BLaER1 treated with 17β-estradiol and CSF1 and Interleukin-3, amounts not matched to agents 10 nM and 100 nM (cell line): ENCODE data around the gene NOL4L.

Experiments used
- H3K27ac ChIP-seq, 11 experiments: shearing (Covaris generic); formaldehyde crosslinking; 2 replicates each; pipeline ENCODE4 v1.8.1; 2022
- H3K27me3 ChIP-seq, 11 experiments: shearing (Covaris generic); formaldehyde crosslinking; 2 replicates each; pipeline ENCODE4 v1.8.1; 2022
- H3K36me3 ChIP-seq, 11 experiments: shearing (Covaris generic); formaldehyde crosslinking; 2 replicates each; pipeline ENCODE4 v1.8.1; 2022
- H3K4me1 ChIP-seq, 10 experiments: shearing (Covaris generic); formaldehyde crosslinking; 2 replicates each; pipeline ENCODE4 v1.8.1; 2022
- H3K4me2 ChIP-seq, 11 experiments: shearing (Covaris generic); formaldehyde crosslinking; 2 replicates each; pipeline ENCODE4 v1.8.1; 2022
- H3K4me3 ChIP-seq, 10 experiments: shearing (Covaris generic); formaldehyde crosslinking; 2 replicates each; pipeline ENCODE4 v1.8.1; 2022
- H3K9ac ChIP-seq, 11 experiments: shearing (Covaris generic); formaldehyde crosslinking; 2 replicates each; pipeline ENCODE4 v1.8.1; 2022
- H3K9me3 ChIP-seq, 11 experiments: shearing (Covaris generic); formaldehyde crosslinking; replicated peaks in 1 of 11; 2 replicates each; pipeline ENCODE4 v1.8.1; 2022
- H4K20me1 ChIP-seq, 11 experiments: shearing (Covaris generic); formaldehyde crosslinking; 2 replicates each; pipeline ENCODE4 v1.8.1; 2022
- Cebpa-rat ChIP-seq, 11 experiments: shearing (Covaris generic); IDR thresholded peaks; 2 replicates each; pipeline ENCODE4 v1.8.1; 2022

NOL4L gene

GRCh38 chr20:32609111-32609773 is 24.1 kb upstream of the NOL4L start:
- TF ChIP-seq Cebpa-rat (IDR thresholded peaks at IDR 0.05): no peak
- Histone ChIP-seq H3K9me3 (no peaks in the 10 kb centered on the region), H3K36me3 (no peaks in the 10 kb centered on the region), H3K4me3 (no peak overlapping the region), H3K27ac (no peak overlapping the region), H4K20me1 (no peaks in the 10 kb centered on the region), H3K9ac (no peak overlapping the region), H3K27me3 (peaks cover 0 to 9% (median 0%) of the 10 kb centered on the region in 11 experiments; a peak in 1 of 22 replicates), H3K4me1 (peaks cover 30 to 73% (median 63%) of the 10 kb centered on the region in 10 experiments), H3K4me2 (peak overlapping the region in 2 of 11 experiments; percentile 10 to 22; a peak in 2 of 22 replicates)

- Histone ChIP-seq H3K4me3 (no peak overlapping the region), H3K27me3 (peaks cover 0 to 9% (median 0%) of the 10 kb centered on the region in 11 experiments; a peak in 1 of 22 replicates), H3K27ac (0 out of 22 replicates have a peak overlapping the region, but pooled peaks of 1 of the 11 experiments have one; percentile 2), H3K36me3 (no peaks in the 10 kb centered on the region), H3K9me3 (no peaks in the 10 kb centered on the region), H3K4me1 (peaks cover 36 to 79% (median 69%) of the 10 kb centered on the region in 10 experiments), H3K4me2 (peak overlapping the region in 6 of 11 experiments; percentile 38 to 64 (median 60); a peak in 7 of 22 replicates), H3K9ac (peak overlapping the region in 3 of 11 experiments; percentile 11 to 66 (median 61); a peak in 4 of 22 replicates), H4K20me1 (no peaks in the 10 kb centered on the region)
- no peak for TF ChIP-seq Cebpa-rat (IDR thresholded peaks at IDR 0.05)
Observed at GRCh38 chr20:32608664-32609015, 23.5 kb upstream of the NOL4L start.

- Histone ChIP-seq H3K36me3 (no peaks in the 10 kb centered on the region), H3K27me3 (peaks cover 0 to 9% (median 0%) of the 10 kb centered on the region in 11 experiments; a peak in 1 of 22 replicates), H3K4me2 (peak overlapping the region in 9 of 11 experiments; percentile 12 to 64 (median 43); a peak in 17 of 22 replicates), H3K9ac (peak overlapping the region in 10 of 11 experiments; percentile 3 to 66 (median 40); a peak in 15 of 22 replicates), H3K9me3 (no peaks in the 10 kb centered on the region), H4K20me1 (no peaks in the 10 kb centered on the region), H3K4me3 (no peak overlapping the region), H3K27ac (peak overlapping the region in 6 of 11 experiments; percentile 2 to 40 (median 29); a peak in 7 of 22 replicates), H3K4me1 (peaks cover 43 to 85% (median 75%) of the 10 kb centered on the region in 10 experiments)
- TF ChIP-seq Cebpa-rat (IDR thresholded peaks at IDR 0.05): no peak
Observed at GRCh38 chr20:32607727-32608663, 22.9 kb upstream of the NOL4L start.

- peak overlapping the region in 9 of 11 experiments; percentile 12 to 64 (median 43); a peak in 17 of 22 replicates for H3K4me2 ChIP-seq
- TF ChIP-seq Cebpa-rat (IDR thresholded peaks at IDR 0.05): no peak
Observed at GRCh38 chr20:32607324-32607723, 22.2 kb upstream of the NOL4L start.

DNA sequence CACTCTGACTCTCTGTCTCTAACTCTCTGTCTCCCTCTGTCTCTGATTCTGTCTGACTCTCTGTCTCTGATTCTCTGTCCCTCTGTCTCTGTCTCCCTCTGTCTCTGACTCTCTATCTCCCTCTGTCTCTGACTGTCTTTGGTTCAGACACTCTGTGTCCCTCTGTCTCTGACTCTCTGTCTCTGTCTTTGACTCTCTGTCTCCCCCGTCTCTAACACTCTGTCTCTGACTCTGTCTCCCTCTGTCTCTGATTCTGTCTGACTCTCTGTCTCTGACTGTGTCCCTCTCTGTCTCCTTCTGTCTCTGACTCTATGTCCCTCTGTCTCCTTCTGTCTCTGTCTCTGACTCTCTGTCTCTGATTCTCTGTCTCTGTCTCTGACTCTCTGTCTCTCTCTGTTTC is 21.7 kb upstream of the NOL4L start:
- peaks cover 0 to 9% (median 0%) of the 10 kb centered on the region in 11 experiments; a peak in 1 of 22 replicates for H3K27me3 ChIP-seq
- no peaks in the 10 kb centered on the region for H4K20me1 ChIP-seq
- H3K4me1 ChIP-seq: peaks cover 55 to 97% (median 87%) of the 10 kb centered on the region in 10 experiments
- TF ChIP-seq Cebpa-rat (IDR thresholded peaks at IDR 0.05): no peak
- H3K4me2 ChIP-seq: peak overlapping the region in 7 of 11 experiments; percentile 26 to 64 (median 43); a peak in 7 of 22 replicates
- no peaks in the 10 kb centered on the region for H3K9me3 ChIP-seq
- 0 out of 22 replicates have a peak overlapping the region, but pooled peaks of 1 of the 11 experiments have one; percentile 26 for H3K27ac ChIP-seq
- H3K36me3 ChIP-seq: no peaks in the 10 kb centered on the region
- H3K4me3 ChIP-seq: no peak overlapping the region
- peak overlapping the region in 2 of 11 experiments; percentile 7 to 66; a peak in 3 of 22 replicates for H3K9ac ChIP-seq

More at GRCh38 chr20:32607324-32607723, 22.2 kb upstream of the NOL4L start:
- Histone ChIP-seq H3K9me3 (no peaks in the 10 kb centered on the region), H3K27ac (peak overlapping the region in 5 of 11 experiments; percentile 24 to 40 (median 32); a peak in 6 of 22 replicates), H4K20me1 (no peaks in the 10 kb centered on the region), H3K4me1 (peaks cover 49 to 92% (median 82%) of the 10 kb centered on the region in 10 experiments), H3K4me3 (no peak overlapping the region), H3K9ac (peak overlapping the region in 10 of 11 experiments; percentile 3 to 66 (median 40); a peak in 15 of 22 replicates), H3K27me3 (peaks cover 0 to 9% (median 0%) of the 10 kb centered on the region in 11 experiments; a peak in 1 of 22 replicates), H3K36me3 (no peaks in the 10 kb centered on the region)

- peaks cover 0 to 9% (median 0%) of the 10 kb centered on the region in 11 experiments; a peak in 1 of 22 replicates for H3K27me3 ChIP-seq
- H3K9ac ChIP-seq: peak overlapping the region in 3 of 11 experiments; percentile 0 to 30 (median 25); a peak in 1 of 22 replicates
- TF ChIP-seq Cebpa-rat (IDR thresholded peaks at IDR 0.05): no peak
- peak overlapping the region; percentile 77 to 96 (median 91); a peak in 21 of 22 replicates for H3K4me2 ChIP-seq
- H3K4me3 ChIP-seq: no peak overlapping the region
- no peaks in the 10 kb centered on the region for H3K9me3 ChIP-seq
- H3K36me3 ChIP-seq: no peaks in the 10 kb centered on the region
- H3K4me1 ChIP-seq: peaks cover 58 to 97% (median 87%) of the 10 kb centered on the region in 10 experiments
- H3K27ac ChIP-seq: peak overlapping the region in 2 of 11 experiments; percentile 11 to 35; a peak in 1 of 22 replicates
- no peaks in the 10 kb centered on the region for H4K20me1 ChIP-seq
Observed at GRCh38 chr20:32606107-32606506, 21.0 kb upstream of the NOL4L start.

DNA sequence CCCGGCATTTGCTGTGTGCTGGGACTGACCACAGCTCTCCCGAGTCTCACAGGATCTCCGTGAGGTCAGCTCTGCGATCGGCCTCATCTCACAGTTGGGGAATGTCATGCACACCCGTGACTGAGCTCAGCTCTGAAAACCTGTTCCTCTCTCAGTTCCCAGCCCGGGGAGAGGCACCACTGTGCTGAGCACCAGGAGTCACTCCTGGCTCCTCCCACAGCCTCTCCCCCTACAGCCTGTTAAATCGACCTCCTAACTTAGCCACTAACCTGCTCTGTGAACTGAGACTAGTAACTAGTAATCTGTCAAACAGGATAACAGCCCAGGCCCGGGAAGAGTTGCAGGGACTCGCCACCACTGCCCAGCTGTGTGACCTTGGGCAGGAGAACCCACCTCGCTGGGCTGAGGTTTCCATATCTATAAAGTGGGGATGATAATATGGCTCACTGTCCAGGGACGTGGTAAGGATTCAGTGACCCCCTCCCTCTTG is 20.1 kb upstream of the NOL4L start:
- H4K20me1 ChIP-seq: no peaks in the 10 kb centered on the region
- peak overlapping the region in 7 of 11 experiments; percentile 0 to 56 (median 14); a peak in 9 of 22 replicates for H3K9ac ChIP-seq
- H3K27me3 ChIP-seq: peaks cover 0 to 9% (median 0%) of the 10 kb centered on the region in 11 experiments; a peak in 1 of 22 replicates
- no peak overlapping the region for H3K4me3 ChIP-seq
- peaks cover 52 to 91% (median 79%) of the 10 kb centered on the region in 10 experiments for H3K4me1 ChIP-seq
- H3K4me2 ChIP-seq: peak overlapping the region; percentile 77 to 96 (median 91)
- no peaks in the 10 kb centered on the region for H3K36me3 ChIP-seq
- H3K9me3 ChIP-seq: no peaks in the 10 kb centered on the region
- TF ChIP-seq Cebpa-rat (IDR thresholded peaks at IDR 0.05): no peak
- peak overlapping the region in 8 of 11 experiments; percentile 29 to 89 (median 86); a peak in 9 of 22 replicates for H3K27ac ChIP-seq
